ENCODE data around the gene FAM53A.

Gene FAM53A

DNA sequence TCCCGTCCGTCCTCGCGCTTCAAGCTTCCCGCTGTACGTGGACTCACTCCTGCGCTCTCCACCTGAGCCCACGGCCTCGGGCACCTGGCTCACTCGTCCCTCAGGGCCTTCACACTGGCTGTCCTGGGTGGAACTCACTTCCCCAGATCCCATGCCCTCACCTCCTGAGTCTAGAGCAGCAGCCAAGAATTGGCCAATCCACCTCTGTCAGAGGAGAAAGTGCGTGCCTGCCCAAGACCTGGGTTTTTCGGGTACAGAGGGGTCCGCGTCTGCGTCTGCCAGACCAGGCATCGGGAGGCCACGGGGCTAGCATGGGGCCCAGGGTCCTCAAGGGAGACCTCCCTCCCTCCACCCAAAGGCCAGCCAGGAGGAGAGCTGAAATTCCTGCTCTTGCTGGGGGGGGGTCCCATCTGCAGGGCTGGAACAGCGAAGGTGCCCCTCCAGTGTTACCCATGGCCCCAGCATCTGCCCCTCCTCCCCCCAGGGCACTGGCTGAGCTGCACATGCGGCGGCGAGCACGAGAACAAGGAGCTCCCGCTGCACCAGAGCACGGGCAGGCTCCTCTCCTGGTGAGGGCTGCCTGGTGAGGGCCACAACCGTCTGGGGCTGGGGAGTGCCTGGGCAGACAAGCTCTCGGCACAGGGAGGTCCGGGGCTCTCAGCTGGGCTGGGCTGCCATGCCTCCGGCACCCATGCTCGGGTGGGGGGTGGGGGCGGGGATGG, 47.5 kb downstream of the FAM53A start:
- no peak overlapping the region for H3K4me3 ChIP-seq (replicated peaks; ENCODE audit: low read depth, low read length)
- no peaks in the 10 kb centered on the region for H3K36me3 ChIP-seq (ENCODE audit: control insufficient read depth, insufficient read depth, low read length)
- H3K27me3 ChIP-seq (replicated peaks; ENCODE audit: control insufficient read depth, insufficient read depth, low read length): no peaks in the 10 kb centered on the region; the same call in 1 of the 2 replicates
- no peak for DNase-seq (ENCODE audit: extremely low read depth, insufficient read length)
- TF ChIP-seq, protein P1, sequence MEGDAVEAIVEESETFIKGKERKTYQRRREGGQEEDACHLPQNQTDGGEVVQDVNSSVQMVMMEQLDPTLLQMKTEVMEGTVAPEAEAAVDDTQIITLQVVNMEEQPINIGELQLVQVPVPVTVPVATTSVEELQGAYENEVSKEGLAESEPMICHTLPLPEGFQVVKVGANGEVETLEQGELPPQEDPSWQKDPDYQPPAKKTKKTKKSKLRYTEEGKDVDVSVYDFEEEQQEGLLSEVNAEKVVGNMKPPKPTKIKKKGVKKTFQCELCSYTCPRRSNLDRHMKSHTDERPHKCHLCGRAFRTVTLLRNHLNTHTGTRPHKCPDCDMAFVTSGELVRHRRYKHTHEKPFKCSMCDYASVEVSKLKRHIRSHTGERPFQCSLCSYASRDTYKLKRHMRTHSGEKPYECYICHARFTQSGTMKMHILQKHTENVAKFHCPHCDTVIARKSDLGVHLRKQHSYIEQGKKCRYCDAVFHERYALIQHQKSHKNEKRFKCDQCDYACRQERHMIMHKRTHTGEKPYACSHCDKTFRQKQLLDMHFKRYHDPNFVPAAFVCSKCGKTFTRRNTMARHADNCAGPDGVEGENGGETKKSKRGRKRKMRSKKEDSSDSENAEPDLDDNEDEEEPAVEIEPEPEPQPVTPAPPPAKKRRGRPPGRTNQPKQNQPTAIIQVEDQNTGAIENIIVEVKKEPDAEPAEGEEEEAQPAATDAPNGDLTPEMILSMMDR (IDR thresholded peaks at IDR 0.05; ENCODE audit: insufficient read depth, low read length, poor library complexity, severe bottlenecking): no peak

DNA sequence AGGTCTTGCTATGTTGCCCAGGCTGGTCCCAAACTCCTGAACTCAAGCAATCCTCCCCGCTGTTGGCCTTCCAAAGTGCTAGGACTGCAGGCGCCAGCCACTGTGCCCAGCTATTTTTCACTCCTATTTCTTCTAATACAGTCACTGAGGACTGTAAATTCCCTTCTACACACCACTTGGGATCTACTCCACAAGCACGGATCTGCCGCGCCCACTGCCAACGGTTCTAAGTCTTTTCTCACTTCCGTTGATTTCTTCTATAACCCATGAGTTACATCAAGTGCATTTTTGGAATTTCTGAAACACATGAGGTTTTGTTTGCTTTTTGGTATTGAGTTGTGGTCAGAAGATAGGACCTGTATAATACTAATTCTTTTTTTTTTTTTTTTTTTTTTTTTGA, 48.6 kb downstream of the FAM53A start:
- DNase-seq (ENCODE audit: extremely low read depth, insufficient read length): no peak
- TF ChIP-seq, protein P1 (IDR thresholded peaks at IDR 0.05; ENCODE audit: insufficient read depth, low read length, poor library complexity, severe bottlenecking): no peak
- Histone ChIP-seq H3K27me3 (replicated peaks; ENCODE audit: control insufficient read depth, insufficient read depth, low read length) (no peaks in the 10 kb centered on the region; the same call in 1 of the 2 replicates), H3K36me3 (ENCODE audit: control insufficient read depth, insufficient read depth, low read length) (no peaks in the 10 kb centered on the region), H3K4me3 (replicated peaks; ENCODE audit: low read depth, low read length) (no peak overlapping the region)

DNA sequence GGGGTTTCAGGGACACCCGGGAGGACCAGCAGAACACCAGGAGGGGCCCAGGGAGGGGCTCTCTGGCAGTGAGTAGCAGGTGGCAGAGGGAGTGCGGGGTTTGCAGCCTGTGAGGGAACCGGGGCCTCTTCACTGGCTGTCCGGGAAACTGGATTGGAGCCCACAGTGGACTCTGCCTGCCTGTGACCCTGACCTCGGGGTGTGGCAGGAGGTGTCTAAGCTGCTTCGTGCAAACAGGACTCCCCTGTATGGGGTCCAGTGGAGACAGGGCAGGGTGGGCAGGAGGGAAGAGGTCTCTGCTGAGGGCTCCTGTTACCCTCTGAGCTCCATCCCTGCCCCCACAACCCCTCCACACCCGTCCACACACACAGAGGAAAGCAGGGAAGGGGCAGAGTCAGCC, 50.1 kb downstream of the FAM53A start:
- DNase-seq (ENCODE audit: extremely low read depth, insufficient read length): no peak
- TF ChIP-seq, protein P1 (IDR thresholded peaks at IDR 0.05; ENCODE audit: insufficient read depth, low read length, poor library complexity, severe bottlenecking): no peak
- no peaks in the 10 kb centered on the region; the same call in 1 of the 2 replicates for H3K27me3 ChIP-seq (replicated peaks; ENCODE audit: control insufficient read depth, insufficient read depth, low read length)

DNA sequence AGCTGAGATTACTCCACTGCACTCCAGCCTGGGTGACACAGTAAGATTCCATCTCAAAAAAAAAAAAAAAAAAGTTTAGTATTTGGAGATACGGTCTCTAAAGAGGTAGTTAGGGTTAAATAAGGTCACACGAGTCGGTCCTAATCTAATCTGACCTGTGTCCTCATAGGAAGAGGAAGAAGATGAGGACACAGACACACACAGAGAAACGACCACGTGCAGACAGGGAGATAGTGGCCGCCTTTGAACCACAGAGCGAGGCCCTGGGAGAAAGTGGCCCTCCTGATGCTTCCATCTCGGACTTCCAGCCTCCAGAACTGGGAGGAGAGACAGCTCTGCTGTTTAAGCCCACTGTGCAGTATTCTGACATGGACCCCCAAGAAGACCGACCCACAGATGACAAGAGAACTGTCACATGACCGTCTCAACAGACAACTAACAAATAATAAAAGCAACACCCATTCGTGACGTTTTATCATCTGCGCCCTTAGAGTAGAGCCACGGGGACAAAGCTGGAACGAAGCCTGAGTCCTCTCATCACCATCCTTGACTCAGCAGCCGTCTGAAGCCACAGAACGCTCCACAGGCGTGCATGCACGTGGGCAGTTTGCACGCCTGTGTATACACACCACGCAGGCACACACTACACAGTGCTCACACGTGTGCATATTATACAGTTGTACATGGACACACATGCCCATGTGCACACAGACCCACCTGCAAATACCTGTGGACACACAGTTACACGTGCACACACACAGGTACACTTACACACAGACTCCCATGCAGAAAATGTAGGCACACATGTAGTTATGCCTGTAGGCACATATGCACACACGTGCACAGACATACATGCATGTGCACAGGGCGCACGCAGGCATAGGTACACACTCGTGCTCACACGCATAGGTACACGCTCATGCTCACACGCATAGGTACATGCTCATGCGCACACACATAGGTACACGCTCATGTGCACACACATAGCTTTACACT, 51.7 kb downstream of the FAM53A start:
- TF ChIP-seq, protein P1 (IDR thresholded peaks at IDR 0.05; ENCODE audit: insufficient read depth, low read length, poor library complexity, severe bottlenecking): no peak
- Histone ChIP-seq H3K4me3 (replicated peaks; ENCODE audit: low read depth, low read length) (no peak overlapping the region), H3K36me3 (ENCODE audit: control insufficient read depth, insufficient read depth, low read length) (no peaks in the 10 kb centered on the region), H3K27me3 (replicated peaks; ENCODE audit: control insufficient read depth, insufficient read depth, low read length) (no peaks in the 10 kb centered on the region; the same call in 1 of the 2 replicates)
- DNase-seq (ENCODE audit: extremely low read depth, insufficient read length): no peak

More for the DNA sequence above, 50.1 kb downstream of the FAM53A start:
- no peak overlapping the region for H3K4me3 ChIP-seq (replicated peaks; ENCODE audit: low read depth, low read length)
- H3K36me3 ChIP-seq (ENCODE audit: control insufficient read depth, insufficient read depth, low read length): no peaks in the 10 kb centered on the region

DNA sequence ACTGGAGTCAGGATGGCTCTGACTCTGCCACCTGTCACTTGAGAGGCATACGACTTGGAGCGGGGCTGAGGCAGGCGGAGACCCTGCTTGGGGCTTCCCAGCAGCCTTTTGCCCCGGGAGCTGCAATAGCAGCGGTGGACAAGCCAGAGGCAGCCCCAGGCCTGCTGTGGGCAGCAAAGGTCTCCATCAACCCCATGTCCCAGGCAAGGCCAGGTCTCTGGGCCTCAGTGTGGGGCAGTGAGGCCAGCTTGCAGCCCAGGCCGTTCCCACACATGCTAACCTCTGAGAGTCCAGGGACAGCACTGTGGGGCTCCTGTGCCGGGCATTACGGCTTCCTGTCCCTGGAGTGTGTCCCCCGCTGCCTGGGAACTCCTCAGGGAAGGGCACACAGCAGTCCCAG, 53.0 kb downstream of the FAM53A start:
- DNase-seq (ENCODE audit: extremely low read depth, insufficient read length): no peak
- H3K4me3 ChIP-seq (replicated peaks; ENCODE audit: low read depth, low read length): no peak overlapping the region
- H3K27me3 ChIP-seq (replicated peaks; ENCODE audit: control insufficient read depth, insufficient read depth, low read length): no peaks in the 10 kb centered on the region; the same call in 1 of the 2 replicates
- TF ChIP-seq, protein P1 (IDR thresholded peaks at IDR 0.05; ENCODE audit: insufficient read depth, low read length, poor library complexity, severe bottlenecking): no peak
- H3K36me3 ChIP-seq (ENCODE audit: control insufficient read depth, insufficient read depth, low read length): no peaks in the 10 kb centered on the region
